HepG2 (cell line): ENCODE results near the gene NXNL2.

Source experiments
- CBFB ChIP-seq: sonication (generic); formaldehyde crosslinking; IDR thresholded peaks from 2 replicates; pipeline ENCODE4 v1.4.0; 2020; ENCODE audit warnings: missing genetic modification reagents
- CTCF ChIP-seq: sonication (generic); formaldehyde crosslinking; IDR thresholded peaks from 2 replicates; pipeline ENCODE4 v1.5.0; 2020; ENCODE audit warnings: mild to moderate bottlenecking, missing genetic modification reagents, moderate library complexity
- EZH2 ChIP-seq: conservative IDR thresholded peaks from 2 replicates; pipeline ENCODE4 v1.6.1; 2012; ENCODE audit warnings: mild to moderate bottlenecking, low read depth, low read length, moderate library complexity
- GABPA ChIP-seq, 2 experiments: IDR thresholded peaks; 2 replicates each; pipeline ENCODE4 v1.6.1; 2011 to 2016; ENCODE audit warnings: low read depth in 2 of 2, low read length in 1 of 2, missing biosample characterization in 1 of 2, missing genetic modification characterization in 1 of 2
- HDAC2 ChIP-seq: sonication (generic); formaldehyde crosslinking; IDR thresholded peaks from 2 replicates; pipeline ENCODE4 v1.4.0; 2020; ENCODE audit warnings: missing genetic modification reagents
- POLR2A ChIP-seq, 2 experiments: IDR thresholded peaks; 2 replicates each; pipeline ENCODE4 v1.6.1; 2011; ENCODE audit warnings: low read depth in 2 of 2, low read length in 2 of 2, mild to moderate bottlenecking in 1 of 2, moderate library complexity in 1 of 2; ENCODE audit not compliant: insufficient read depth in 1 of 2
- RERE ChIP-seq: IDR thresholded peaks from 2 replicates; pipeline ENCODE4 v1.6.1; 2016; ENCODE audit warnings: low read depth, missing genetic modification reagents, missing compliant biosample characterization
- SNRNP70 ChIP-seq: fragments of 200-400 bp; formaldehyde crosslinking; IDR thresholded peaks from 2 replicates; pipeline ENCODE4 v1.6.1; 2017; ENCODE audit warnings: mild to moderate bottlenecking, low read depth, low read length, moderate library complexity
- ZNF350 ChIP-seq: sonication (generic); formaldehyde crosslinking; IDR thresholded peaks from 2 replicates; pipeline ENCODE4 v1.4.0; 2020; ENCODE audit warnings: mild to moderate bottlenecking, low read depth, missing genetic modification reagents, borderline replicate concordance
- ZNF362 ChIP-seq: sonication (generic); formaldehyde crosslinking; IDR thresholded peaks from 2 replicates; pipeline ENCODE4 v1.4.0; 2020; ENCODE audit warnings: missing genetic modification reagents, mild to moderate bottlenecking, borderline replicate concordance
- ZNF569 ChIP-seq: sonication (generic); formaldehyde crosslinking; IDR thresholded peaks from 2 replicates; pipeline ENCODE4 v1.5.0; 2020; ENCODE audit warnings: mild to moderate bottlenecking, missing genetic modification reagents, moderate library complexity, borderline replicate concordance

DNA sequence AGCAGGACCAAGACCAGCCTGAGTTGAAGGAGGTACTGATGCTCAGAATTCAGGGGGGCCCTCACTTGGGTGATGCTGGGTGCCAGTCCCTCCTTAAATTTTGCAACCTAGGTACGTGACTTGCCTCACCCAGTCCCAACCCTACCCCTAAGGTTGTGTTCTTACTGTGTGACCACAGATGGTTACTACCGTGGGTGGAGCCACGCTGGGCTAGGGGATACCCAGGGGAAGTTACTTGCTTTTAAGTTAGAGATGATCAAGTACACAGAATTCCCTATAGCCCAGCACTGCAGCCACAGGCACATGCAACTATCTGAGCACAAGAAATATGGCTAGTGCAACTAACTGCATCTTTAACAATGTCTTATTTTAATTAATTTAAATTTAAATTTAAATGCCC is 32.9 kb downstream of the NXNL2 start:
- no peak for TF ChIP-seq ZNF350
- no peak for TF ChIP-seq ZNF569
- TF ChIP-seq HDAC2: no peak
- no peak for TF ChIP-seq SNRNP70
- no peak for TF ChIP-seq GABPA (IDR thresholded peaks at IDR 0.05; ENCODE audit: low read depth, low read length)
- TF ChIP-seq GABPA (CRISPR knock-in tag; IDR thresholded peaks at IDR 0.05; ENCODE audit: low read depth): no peak
- TF ChIP-seq RERE (CRISPR knock-in tag): no peak
- TF ChIP-seq CTCF (CRISPR knock-in tag): no peak
- no peak for TF ChIP-seq CBFB (CRISPR knock-in tag)
- no peak for TF ChIP-seq EZH2
- no peak for TF ChIP-seq POLR2A (IDR thresholded peaks at IDR 0.05; ENCODE audit: insufficient read depth in 1 of 2, low read depth in 2 of 2, low read length in 2 of 2)
- no peak for TF ChIP-seq ZNF362 (CRISPR knock-in tag)
